Testis (tissue), 3 donors: ENCODE data around the gene NPAS3. TPM values are rescaled to one million over a fixed set of nuclear protein-coding genes. Genes with fewer than 3 reads are reported as not detected.

Source experiments
- DNase-seq: peaks from one replicate; pipeline ENCODE4 v3.0.0-alpha.2; 2019
- H3K27ac ChIP-seq, 2 donors: fragments of 200-600 bp; sonication (generic); one replicate each; pipeline ENCODE4 v1.5.1; 2019
- H3K27me3 ChIP-seq: fragments of 200-600 bp; sonication (generic); one replicate; pipeline ENCODE4 v1.5.1; 2019
- H3K36me3 ChIP-seq: fragments of 200-600 bp; sonication (generic); one replicate; pipeline ENCODE4 v1.5.1; 2017; ENCODE audit warnings: low read depth; ENCODE audit errors: missing control alignments
- H3K4me1 ChIP-seq: fragments of 200-600 bp; sonication (generic); one replicate; pipeline ENCODE4 v1.5.1; 2019
- H3K4me3 ChIP-seq, 2 donors: fragments of 200-600 bp; sonication (generic); one replicate each; pipeline ENCODE4 v1.5.1; 2017 to 2019
- H3K9me3 ChIP-seq: fragments of 200-600 bp; sonication (generic); one replicate; pipeline ENCODE4 v1.5.1; 2017
- CTCF ChIP-seq, 3 experiments: fragments of 450-650 bp in 2 of 3; fragments of 200-600 bp in 1 of 3; sonication (generic) in 1 of 3; IDR thresholded peaks; one replicate each; pipeline ENCODE4 v1.5.1; 2016 to 2019; ENCODE audit warnings: antibody characterized with exemption in 3 of 3, mild to moderate bottlenecking in 2 of 3, moderate library complexity in 1 of 3
- POLR2A ChIP-seq: fragments of 450-650 bp; IDR thresholded peaks from one replicate; pipeline ENCODE4 v1.6.1; 2017; ENCODE audit warnings: antibody characterized with exemption, mild to moderate bottlenecking, moderate library complexity
- WGBS, 2 donors: methylation state at CpG; one replicate each; pipeline ENCODE4 v1.1.5; 2018; 5-methylcytosine and 5-hydroxymethylcytosine counted together
- intact Hi-C: fragments of 100-400 bp; cut with DNase I; formaldehyde crosslinking; loops from one replicate; pipeline ENCODE4 v1.15.1; 2023; ENCODE audit warnings: low total_unique reads
- polyA plus RNA-seq: library from polyadenylated mRNA; stranded (reverse); fragments of 350-450 nt; fragmentation: Illumina TruSeq; extraction: RNeasy Lipid Tissue Mini Kit (QIAGEN cat#74804); gene quantifications from one replicate; pipeline ENCODE4 v1.2.3, GENCODE V29; 2014; ENCODE audit warnings: low read depth, low replicate concordance; ENCODE audit not compliant: insufficient read depth
- total RNA-seq, 2 donors: library from RNA; depleted of rRNA; stranded (reverse); fragments of >200 nt; gene quantifications; one replicate each; pipeline ENCODE4 v1.2.3, GENCODE V29; 2016

The NPAS3 gene
- total and polyA plus RNA-seq, 3 donors from 2014 or later: 1.1 to 3.7 (median 1.8) TPM

- H3K9me3 ChIP-seq: no peaks in the 10 kb centered on the region
- H3K27ac ChIP-seq: no peak overlapping the region
- intact Hi-C loops: no loop called here
- TF ChIP-seq CTCF (IDR thresholded peaks at IDR 0.05) (no peak), POLR2A (no peak)
- WGBS, 2 donors: 91 to 93% methylated on average over 5 of the region's 5 CpGs
- no peak overlapping the region for H3K4me3 ChIP-seq
- H3K27me3 ChIP-seq: no peaks in the 10 kb centered on the region
- no peaks in the 10 kb centered on the region for H3K4me1 ChIP-seq
- DNase-seq: no peak
- H3K36me3 ChIP-seq: no peaks in the 10 kb centered on the region
Observed at GRCh38 chr14:33516898-33517436, 578.3 kb downstream of the NPAS3 start.

GRCh38 chr14:33521192-33521591 lies 582.5 kb downstream of the NPAS3 start:
- H3K4me3 ChIP-seq: no peak overlapping the region
- DNase-seq: no peak
- H3K9me3 ChIP-seq: no peaks in the 10 kb centered on the region
- H3K4me1 ChIP-seq: no peaks in the 10 kb centered on the region
- no peaks in the 10 kb centered on the region for H3K27me3 ChIP-seq
- no peaks in the 10 kb centered on the region for H3K36me3 ChIP-seq
- WGBS, 2 donors: 67 to 94% methylated on average over 2 of the region's 2 CpGs
- no peak overlapping the region for H3K27ac ChIP-seq
- intact Hi-C loops: no loop called here
- TF ChIP-seq POLR2A (no peak), CTCF (IDR thresholded peaks at IDR 0.05) (no peak)

GRCh38 chr14:33524244-33524643 lies 585.6 kb downstream of the NPAS3 start:
- Histone ChIP-seq H3K9me3 (no peaks in the 10 kb centered on the region), H3K27ac (no peak overlapping the region), H3K4me1 (no peaks in the 10 kb centered on the region), H3K27me3 (no peaks in the 10 kb centered on the region), H3K36me3 (no peaks in the 10 kb centered on the region), H3K4me3 (no peak overlapping the region)
- no peak for DNase-seq
- WGBS, 2 donors: 100% methylated on average over 1 of the region's 1 CpG
- intact Hi-C loops: no loop called here
- no peak for TF ChIP-seq CTCF (IDR thresholded peaks at IDR 0.05)
- TF ChIP-seq POLR2A: no peak

GRCh38 chr14:33525626-33526025 lies 586.9 kb downstream of the NPAS3 start:
- Histone ChIP-seq H3K27ac (no peak overlapping the region), H3K4me1 (no peaks in the 10 kb centered on the region), H3K36me3 (no peaks in the 10 kb centered on the region), H3K4me3 (no peak overlapping the region), H3K27me3 (no peaks in the 10 kb centered on the region), H3K9me3 (no peaks in the 10 kb centered on the region)
- DNase-seq: no peak
- TF ChIP-seq CTCF (IDR thresholded peaks at IDR 0.05): no peak
- no peak for TF ChIP-seq POLR2A
- WGBS, 2 donors: 59 to 68% methylated on average over 3 of the region's 3 CpGs
- intact Hi-C loops: no loop called here

GRCh38 chr14:33527023-33527634 lies 588.5 kb downstream of the NPAS3 start:
- Histone ChIP-seq H3K27me3 (no peaks in the 10 kb centered on the region), H3K4me1 (no peaks in the 10 kb centered on the region), H3K4me3 (no peak overlapping the region), H3K36me3 (no peaks in the 10 kb centered on the region), H3K27ac (no peak overlapping the region), H3K9me3 (no peaks in the 10 kb centered on the region)
- intact Hi-C loops: no loop called here
- TF ChIP-seq POLR2A (no peak), CTCF (IDR thresholded peaks at IDR 0.05) (no peak)
- no peak for DNase-seq
- WGBS, 2 donors: 89 to 91% methylated on average over 6 of the region's 6 CpGs
